Kidney glomerular epithelial cell (primary cell): Measurements from ENCODE around the gene UQCC5.
A peak's percentile ranks its signal among the peaks of the same experiment; 100 is the strongest.

Experiments used
- DNase-seq: peaks from one replicate; lab custom pipeline; 2025; lab: John Stamatoyannopoulos, UW

The UQCC5 gene

GRCh38 chr3:52534281-52535183 lies 1.9 kb upstream of the UQCC5 start:
- DNase-seq: no peak

GRCh38 chr3:52535411-52536111 lies 844 bp upstream of the UQCC5 start:
- DNase-seq: peak; percentile 50

DNA sequence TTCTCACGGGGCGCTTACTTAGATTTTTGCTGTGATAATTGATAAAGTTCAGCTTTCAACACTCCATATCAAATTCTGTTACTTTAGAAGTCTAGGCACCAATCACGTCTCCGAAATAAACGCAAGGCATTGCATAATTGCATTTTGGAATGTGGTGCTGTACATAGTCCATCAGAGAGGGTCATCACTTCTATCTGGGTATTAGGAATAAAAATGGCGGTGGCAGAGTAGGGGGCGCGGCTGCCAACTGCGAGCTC lies 365 bp upstream of the UQCC5 start:
- no peak for DNase-seq

DNA sequence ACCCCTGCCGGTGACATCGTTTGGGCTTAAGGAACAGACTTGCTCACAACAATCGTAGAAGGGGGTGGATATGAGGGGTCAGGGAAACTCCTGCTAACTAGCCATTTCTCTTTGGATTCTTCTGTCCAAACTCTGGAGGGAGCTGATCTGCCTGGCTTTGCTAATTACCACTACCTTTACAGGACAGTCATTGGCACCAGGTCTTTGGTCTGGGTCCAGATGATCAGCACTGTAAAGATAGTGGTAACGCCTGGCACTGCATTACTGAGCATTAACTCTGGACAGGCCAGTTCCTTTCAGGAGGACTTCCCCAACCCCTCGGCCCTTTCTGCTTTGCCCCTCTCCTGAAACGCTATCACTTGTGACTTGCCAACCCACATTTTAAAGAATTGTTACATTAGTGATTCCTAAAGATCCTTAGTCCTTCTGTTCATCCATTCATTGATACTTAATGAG lies 788 bp downstream of the UQCC5 start:
- DNase-seq: no peak

- no peak for DNase-seq
Observed at GRCh38 chr3:52537726-52538421, 1.5 kb downstream of the UQCC5 start.

DNA sequence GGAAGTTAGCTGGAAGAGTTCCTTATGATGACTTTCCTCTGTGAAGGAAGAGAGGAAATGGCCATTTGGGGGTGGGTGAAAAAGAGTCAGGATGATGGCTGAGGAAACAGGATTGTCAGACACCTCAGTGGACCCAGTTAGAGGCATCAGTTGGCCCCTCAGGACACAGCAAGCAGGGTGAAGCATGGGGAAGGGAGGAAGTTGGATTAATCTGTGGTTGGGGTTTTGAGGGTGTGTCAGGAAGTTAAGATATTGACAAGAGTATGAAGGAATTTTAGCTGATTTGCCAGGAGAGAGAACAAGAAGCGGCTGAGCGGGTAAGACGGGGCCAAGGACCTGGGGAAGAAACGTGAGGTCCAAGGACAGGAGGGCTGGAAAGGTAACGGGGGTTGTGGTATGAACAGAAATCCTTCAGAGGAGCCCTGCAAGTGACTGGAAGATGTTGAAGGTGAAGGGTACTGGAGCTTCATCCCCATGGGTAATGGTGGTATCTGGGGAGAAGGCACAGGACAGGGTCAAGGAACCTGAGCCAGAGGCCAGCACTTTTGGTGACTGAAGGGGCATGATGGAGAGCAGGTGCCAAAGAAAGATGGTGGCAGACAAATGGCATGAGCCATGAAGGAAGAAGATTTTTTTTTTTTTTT lies 2.7 kb downstream of the UQCC5 start:
- no peak for DNase-seq

DNA sequence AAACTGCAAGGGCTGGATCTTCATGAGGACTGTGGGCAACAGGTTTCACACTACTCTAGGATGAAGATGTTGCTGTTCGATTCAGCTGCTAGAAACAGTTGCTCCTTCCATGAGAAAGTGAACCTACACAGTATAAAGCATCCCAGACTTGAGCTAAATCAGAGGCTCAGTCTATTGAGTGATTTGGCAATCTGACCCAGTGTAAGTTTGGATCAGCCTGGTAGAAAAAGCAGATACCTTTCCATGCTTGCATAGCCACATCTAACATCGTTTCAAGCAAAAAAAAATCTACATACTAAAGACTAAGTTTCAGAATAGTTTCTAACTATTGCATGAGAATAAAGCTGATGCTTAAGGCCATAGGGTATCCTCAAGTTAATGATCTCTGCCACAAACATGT lies 4.6 kb downstream of the UQCC5 start:
- no peak for DNase-seq

DNA sequence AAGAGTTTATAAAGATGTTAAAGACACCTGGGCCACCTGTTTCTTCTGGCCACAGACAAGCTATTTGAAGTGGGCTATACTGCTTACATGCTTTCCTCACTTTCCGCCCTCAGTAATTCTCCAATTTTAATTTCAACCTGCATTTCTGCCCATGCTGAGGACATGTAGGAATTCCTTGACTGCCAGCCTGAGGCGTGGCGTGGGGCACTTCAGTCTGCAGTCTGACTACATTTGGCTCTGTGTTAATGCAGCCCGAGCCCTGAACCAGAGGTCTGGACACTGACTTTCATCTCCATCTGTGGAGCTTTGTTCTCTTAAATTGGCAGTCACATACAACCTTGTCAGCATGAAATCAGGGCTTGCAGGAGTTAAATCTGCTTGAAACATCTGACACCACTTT lies 8.5 kb downstream of the UQCC5 start:
- no peak for DNase-seq

DNA sequence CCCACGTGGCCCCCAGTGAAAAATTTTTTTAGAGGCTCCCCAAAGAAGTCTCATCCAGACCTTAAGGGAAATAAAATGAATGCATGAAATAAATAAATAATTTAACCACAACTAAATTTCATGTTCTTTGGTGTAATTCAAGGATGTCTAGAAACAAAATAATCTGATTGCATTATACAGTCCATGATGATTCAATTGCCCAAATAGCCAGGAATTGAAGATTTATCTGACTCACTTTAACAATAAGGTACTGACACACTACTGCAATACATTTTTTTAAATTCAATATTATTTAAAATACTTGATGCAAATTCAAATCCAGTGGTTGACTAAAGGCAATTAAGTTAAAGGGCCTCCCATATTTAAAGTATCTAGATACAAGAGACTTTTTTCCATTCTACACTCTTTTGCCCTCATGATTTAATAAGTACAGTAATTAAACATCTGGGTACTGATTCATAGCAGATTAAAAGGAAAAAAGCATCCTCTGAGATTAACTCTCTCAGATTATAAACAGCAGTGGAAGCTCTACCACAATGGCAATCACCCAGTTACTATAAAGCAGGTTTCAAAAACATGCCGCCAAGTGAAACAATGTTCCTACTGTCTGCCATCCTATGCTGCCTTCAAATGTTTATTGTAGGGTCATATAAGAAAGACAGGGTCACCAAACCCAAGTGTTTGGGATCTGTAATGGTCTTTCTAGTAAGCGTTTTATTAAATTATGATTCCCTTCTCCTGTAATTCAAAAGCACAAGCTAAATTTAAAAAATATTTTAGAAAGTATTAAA lies 9.9 kb downstream of the UQCC5 start:
- no peak for DNase-seq

GRCh38 chr3:52547143-52547542 lies 10.7 kb downstream of the UQCC5 start:
- DNase-seq: no peak

DNA sequence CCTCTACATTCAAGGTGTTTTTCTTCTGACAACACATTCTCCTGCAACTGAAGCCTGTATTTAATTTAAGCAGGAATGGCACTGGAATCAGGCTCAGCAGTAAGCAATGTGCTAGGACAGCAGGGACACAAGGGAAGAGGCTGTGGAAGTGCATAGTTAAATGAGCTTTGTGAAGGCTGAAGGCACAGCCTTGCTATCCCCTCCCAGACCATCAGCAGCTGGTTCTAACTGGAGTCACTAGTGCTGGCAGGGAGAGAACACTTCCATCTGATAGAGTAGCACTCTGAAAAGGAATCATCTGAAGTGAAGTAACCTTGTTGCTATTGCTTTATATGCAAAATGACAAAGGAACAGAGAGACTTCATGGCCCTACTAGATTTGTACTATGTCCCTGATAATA lies 14.7 kb downstream of the UQCC5 start:
- DNase-seq: no peak

DNA sequence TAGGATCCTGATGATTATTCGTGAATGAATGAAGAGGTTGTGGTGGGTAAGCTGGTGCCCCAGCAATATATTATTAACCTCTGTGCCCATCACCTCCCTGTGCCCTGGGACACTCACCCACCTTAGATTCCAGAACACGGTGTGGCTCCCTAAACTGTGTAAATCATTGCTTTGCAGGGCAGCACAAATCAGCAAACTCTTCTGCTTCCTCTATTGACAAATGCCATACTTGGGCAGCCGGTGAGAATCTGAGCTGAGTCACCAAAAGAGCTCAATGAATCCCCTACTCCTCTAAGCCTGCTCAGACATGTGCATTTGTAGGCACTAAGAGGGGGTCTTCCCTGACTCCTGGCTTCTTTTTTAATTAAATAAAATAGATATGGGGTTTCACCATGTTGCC lies 15.7 kb downstream of the UQCC5 start:
- DNase-seq: peak; percentile 17

- DNase-seq: no peak
Observed at GRCh38 chr3:52554026-52554755, 17.8 kb downstream of the UQCC5 start.

DNA sequence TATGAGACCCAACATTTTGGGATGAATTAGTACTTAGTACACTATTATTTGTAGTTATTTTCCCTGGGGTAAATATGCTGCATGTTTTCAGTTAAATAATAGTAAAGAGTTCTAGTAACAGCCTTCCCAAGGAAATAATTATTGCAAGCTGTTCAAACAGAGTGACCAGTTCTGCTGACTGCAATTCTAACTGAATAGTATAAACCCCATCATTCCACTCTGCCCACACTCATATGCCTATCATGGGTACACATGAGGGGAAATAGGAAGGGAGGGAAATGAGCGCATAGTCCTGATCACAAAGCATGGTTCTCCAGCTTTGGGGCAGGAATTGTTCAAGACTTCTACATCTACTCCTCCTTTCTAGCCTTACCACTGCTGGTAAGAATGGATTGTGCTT lies 18.7 kb downstream of the UQCC5 start:
- DNase-seq: no peak

- DNase-seq: no peak
Observed at GRCh38 chr3:52557011-52557960, 20.9 kb downstream of the UQCC5 start.

GRCh38 chr3:52558436-52558835 lies 22.0 kb downstream of the UQCC5 start:
- DNase-seq: no peak

DNA sequence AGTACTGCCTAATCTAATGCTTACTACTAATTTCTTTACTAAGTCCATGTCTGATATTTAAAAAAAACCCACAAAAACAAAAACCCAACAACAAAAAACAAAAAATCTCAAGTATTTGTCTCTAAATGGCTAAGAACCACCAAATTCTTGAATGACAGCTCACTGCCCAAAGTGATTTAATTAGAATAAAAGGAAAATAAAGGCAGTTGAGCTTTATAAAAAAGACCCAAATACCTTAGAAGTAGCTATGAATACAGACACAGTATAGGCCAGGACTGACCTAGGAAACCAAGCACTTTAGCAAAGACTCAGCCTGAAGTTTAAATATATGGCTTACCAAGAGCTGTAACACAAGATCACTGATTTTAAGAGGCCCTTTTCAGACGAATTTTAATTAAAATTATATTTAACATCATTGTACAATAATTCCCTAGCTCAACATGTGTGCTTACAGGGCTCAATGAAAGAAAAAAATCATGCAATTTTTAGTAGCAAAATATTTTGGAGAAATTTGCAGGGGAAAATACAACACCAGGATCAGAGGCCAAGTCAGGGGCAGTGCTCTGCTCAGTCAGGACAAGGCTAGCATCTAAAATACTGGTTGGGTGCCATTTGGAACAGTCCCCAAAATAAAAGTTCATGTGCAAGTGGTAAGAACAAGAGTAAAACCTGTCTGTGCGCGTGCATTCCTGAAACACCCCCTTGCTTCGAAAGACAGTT lies 24.8 kb downstream of the UQCC5 start:
- DNase-seq: no peak

DNA sequence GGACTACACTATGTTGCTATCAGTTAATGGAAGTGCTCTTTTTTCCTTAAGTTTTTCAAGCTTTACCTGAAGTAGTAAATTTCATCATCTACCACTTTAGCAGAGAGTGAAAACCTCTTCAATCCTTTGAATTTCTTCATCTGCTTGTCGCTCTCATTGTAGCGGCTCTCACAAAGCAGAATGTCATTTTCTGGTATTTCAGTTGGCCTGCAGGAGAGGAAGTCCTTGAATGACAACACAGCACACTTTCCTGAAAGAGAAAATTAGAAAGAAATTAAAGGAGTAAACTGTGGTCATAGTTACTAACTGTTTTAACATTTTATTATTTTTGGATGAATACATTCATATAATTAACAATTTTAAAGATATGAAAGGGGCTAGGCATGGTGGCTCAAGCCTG lies 27.6 kb downstream of the UQCC5 start:
- DNase-seq: no peak

DNA sequence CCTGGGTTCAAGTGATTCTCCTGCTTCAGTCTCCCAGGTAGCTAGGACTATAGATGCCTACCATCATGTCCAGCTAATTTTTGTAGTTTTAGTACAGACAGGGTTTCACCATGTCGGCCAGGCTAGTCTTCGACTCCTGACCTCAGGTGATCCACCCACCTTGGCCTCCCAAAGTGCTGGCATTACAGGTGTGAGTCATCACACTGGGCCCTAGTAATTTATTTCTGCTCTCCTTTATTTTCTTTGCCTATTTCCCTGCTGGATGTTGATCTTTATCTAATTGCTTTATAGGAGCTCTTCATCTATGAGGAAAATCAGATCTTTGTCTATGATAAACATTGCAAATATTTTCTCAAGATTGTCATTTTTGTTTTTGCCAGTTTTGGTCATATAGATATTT lies 31.7 kb downstream of the UQCC5 start:
- no peak for DNase-seq
